Measurements from ENCODE around the gene GATA5.
"Not testable (repeated sequence)": the region's sequence is repeated elsewhere in the genome, so short reads cannot be mapped to it uniquely, and the experiment has no call there.

The GATA5 gene

GRCh38 chr20:62505337-62506045, 29.7 kb upstream of the GATA5 start:
- H3K4me3 ChIP-seq (ENCODE audit: low read depth, low read length): no peak overlapping the region

- H3K4me3 ChIP-seq (ENCODE audit: low read depth, low read length): no peak overlapping the region
Measured at GRCh38 chr20:62504323-62504722, 28.5 kb upstream of the GATA5 start.

GRCh38 chr20:62503401-62504178, 27.8 kb upstream of the GATA5 start:
- no peak overlapping the region for H3K4me3 ChIP-seq (ENCODE audit: low read depth, low read length)

- no peak overlapping the region for H3K4me3 ChIP-seq (ENCODE audit: low read depth, low read length)
Measured at GRCh38 chr20:62502496-62503095, 26.8 kb upstream of the GATA5 start.

GRCh38 chr20:62501801-62502495, 26.2 kb upstream of the GATA5 start:
- no peak overlapping the region for H3K4me3 ChIP-seq (ENCODE audit: low read depth, low read length)

GRCh38 chr20:62500237-62500864, 24.6 kb upstream of the GATA5 start:
- no peak overlapping the region for H3K4me3 ChIP-seq (ENCODE audit: low read depth, low read length)

- H3K4me3 ChIP-seq (ENCODE audit: low read depth, low read length): no peak overlapping the region
Measured at GRCh38 chr20:62499758-62500236, 24.0 kb upstream of the GATA5 start.

- H3K4me3 ChIP-seq (ENCODE audit: low read depth, low read length): no peak overlapping the region
Measured at GRCh38 chr20:62498874-62499273, 23.1 kb upstream of the GATA5 start.

GRCh38 chr20:62496568-62497218, 20.9 kb upstream of the GATA5 start:
- no peak overlapping the region for H3K4me3 ChIP-seq (ENCODE audit: low read depth, low read length)

- H3K4me3 ChIP-seq (ENCODE audit: low read depth, low read length): no peak overlapping the region
Measured at GRCh38 chr20:62495749-62496567, 20.2 kb upstream of the GATA5 start.

- no peak overlapping the region for H3K4me3 ChIP-seq (ENCODE audit: low read depth, low read length)
Measured at GRCh38 chr20:62494980-62495748, 19.4 kb upstream of the GATA5 start.

GRCh38 chr20:62494537-62494936, 18.7 kb upstream of the GATA5 start:
- no peak overlapping the region for H3K4me3 ChIP-seq (ENCODE audit: low read depth, low read length)

- no peak overlapping the region for H3K4me3 ChIP-seq (ENCODE audit: low read depth, low read length)
Measured at GRCh38 chr20:62493886-62494285, 18.1 kb upstream of the GATA5 start.

GRCh38 chr20:62493253-62493885, 17.6 kb upstream of the GATA5 start:
- no peak overlapping the region for H3K4me3 ChIP-seq (ENCODE audit: low read depth, low read length)

GRCh38 chr20:62492711-62493110, 16.9 kb upstream of the GATA5 start:
- H3K4me3 ChIP-seq (ENCODE audit: low read depth, low read length): no peak overlapping the region

GRCh38 chr20:62490783-62491182, 15.0 kb upstream of the GATA5 start:
- H3K4me3 ChIP-seq (ENCODE audit: low read depth, low read length): not testable (repeated sequence)

GRCh38 chr20:62489932-62490263, 14.1 kb upstream of the GATA5 start:
- H3K4me3 ChIP-seq (ENCODE audit: low read depth, low read length): no peak overlapping the region

GRCh38 chr20:62489186-62489931, 13.6 kb upstream of the GATA5 start:
- H3K4me3 ChIP-seq (ENCODE audit: low read depth, low read length): no peak overlapping the region
